ENCODE measurements around the gene OR5H1.
"Not testable (repeated sequence)": the region's sequence is repeated elsewhere in the genome, so short reads cannot be mapped to it uniquely, and the experiment has no call there.

OR5H1 gene

GRCh38 chr3:98114264-98114663 is 16.3 kb upstream of the OR5H1 start:
- ChIA-PET CTCF (no interaction called here), POLR2A (no interaction called here)
- no peak overlapping the region for H3K4me3 ChIP-seq (ENCODE audit: control insufficient read depth in 1 of 7, extremely low read depth in 1 of 7, insufficient read depth in 4 of 7, low read depth in 2 of 7, low read length in 6 of 7)
- WGBS (ENCODE audit: insufficient coverage), result 100% methylated on average over 3 of the region's 3 CpGs
- H3K4me1 ChIP-seq (ENCODE audit: control extremely low read depth in 1 of 4, control insufficient read depth in 4 of 4, insufficient read depth in 4 of 4, low read length in 3 of 4), result no peaks in the 10 kb centered on the region
- peaks cover 0 to 42% (median 6%) of the 10 kb centered on the region in 5 experiments for H3K9me3 ChIP-seq (ENCODE audit: control extremely low read depth in 1 of 5, control insufficient read depth in 4 of 5, insufficient read depth in 2 of 5, low read depth in 1 of 5, low read length in 4 of 5)
- H3K27me3 ChIP-seq (replicated peaks in 2 of 5; ENCODE audit: control insufficient read depth in 4 of 5, insufficient read depth in 5 of 5, low read length in 4 of 5), result no peaks in the 10 kb centered on the region
- no peak overlapping the region for H3K27ac ChIP-seq (ENCODE audit: insufficient read depth in 1 of 2, low read depth in 1 of 2, low read length in 2 of 2, poor library complexity in 1 of 2, severe bottlenecking in 2 of 2)
- H3K36me3 ChIP-seq (ENCODE audit: control insufficient read depth in 4 of 4, insufficient read depth in 4 of 4, low read length in 3 of 4), result no peaks in the 10 kb centered on the region
- no peak for DNase-seq

GRCh38 chr3:98115717-98116116 is 14.8 kb upstream of the OR5H1 start:
- H3K4me1 ChIP-seq (ENCODE audit: control extremely low read depth in 1 of 4, control insufficient read depth in 4 of 4, insufficient read depth in 4 of 4, low read length in 3 of 4), result no peaks in the 10 kb centered on the region
- no peaks in the 10 kb centered on the region for H3K36me3 ChIP-seq (ENCODE audit: control insufficient read depth in 4 of 4, insufficient read depth in 4 of 4, low read length in 3 of 4)
- WGBS (ENCODE audit: insufficient coverage), result no CpG with 5 or more reads among the region's 1 CpG
- H3K27ac ChIP-seq (ENCODE audit: insufficient read depth in 1 of 2, low read depth in 1 of 2, low read length in 2 of 2, poor library complexity in 1 of 2, severe bottlenecking in 2 of 2), result no peak overlapping the region
- DNase-seq, result no peak
- POLR2A ChIA-PET, result no interaction called here
- H3K27me3 ChIP-seq (replicated peaks in 2 of 5; ENCODE audit: control insufficient read depth in 4 of 5, insufficient read depth in 5 of 5, low read length in 4 of 5), result no peaks in the 10 kb centered on the region
- peaks cover 0 to 31% (median 3%) of the 10 kb centered on the region in 5 experiments for H3K9me3 ChIP-seq (ENCODE audit: control extremely low read depth in 1 of 5, control insufficient read depth in 4 of 5, insufficient read depth in 2 of 5, low read depth in 1 of 5, low read length in 4 of 5)
- CTCF ChIA-PET, result no interaction called here
- H3K4me3 ChIP-seq (ENCODE audit: control insufficient read depth in 1 of 7, extremely low read depth in 1 of 7, insufficient read depth in 4 of 7, low read depth in 2 of 7, low read length in 6 of 7), result no peak overlapping the region

DNA sequence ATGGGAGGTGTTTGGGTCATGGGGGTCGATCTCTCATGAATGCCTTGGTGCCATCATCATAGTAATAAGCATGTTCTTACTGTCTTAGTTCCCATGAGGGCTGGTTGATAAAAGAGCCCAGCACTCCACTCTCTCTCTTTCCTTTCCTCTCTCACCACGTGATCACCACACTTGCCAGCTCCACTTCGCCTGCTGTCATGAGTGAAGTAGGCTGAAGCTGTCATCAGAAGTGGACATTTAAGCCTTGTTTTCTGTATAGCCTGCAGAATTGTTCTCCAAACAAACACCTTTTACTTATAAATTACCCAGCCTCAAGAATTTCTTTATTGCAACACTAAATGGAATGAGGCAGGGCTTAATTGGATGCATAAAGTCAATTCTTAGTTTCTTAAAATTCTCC is 6.1 kb downstream of the OR5H1 start:
- no peaks in the 10 kb centered on the region for H3K36me3 ChIP-seq (ENCODE audit: control insufficient read depth in 4 of 4, insufficient read depth in 4 of 4, low read length in 3 of 4)
- H3K9me3 ChIP-seq (ENCODE audit: control extremely low read depth in 1 of 5, control insufficient read depth in 4 of 5, insufficient read depth in 2 of 5, low read depth in 1 of 5, low read length in 4 of 5), result no peaks in the 10 kb centered on the region
- CTCF ChIA-PET, result no interaction called here
- H3K27me3 ChIP-seq (replicated peaks in 2 of 5; ENCODE audit: control insufficient read depth in 4 of 5, insufficient read depth in 5 of 5, low read length in 4 of 5), result no peaks in the 10 kb centered on the region
- no peaks in the 10 kb centered on the region for H3K4me1 ChIP-seq (ENCODE audit: control extremely low read depth in 1 of 4, control insufficient read depth in 4 of 4, insufficient read depth in 4 of 4, low read length in 3 of 4)
- WGBS (ENCODE audit: insufficient coverage), result 89% methylated on average over 3 of the region's 3 CpGs
- no peak for DNase-seq
- no peak overlapping the region for H3K27ac ChIP-seq (ENCODE audit: insufficient read depth in 1 of 2, low read depth in 1 of 2, low read length in 2 of 2, poor library complexity in 1 of 2, severe bottlenecking in 2 of 2)
- H3K4me3 ChIP-seq (ENCODE audit: control insufficient read depth in 1 of 7, extremely low read depth in 1 of 7, insufficient read depth in 4 of 7, low read depth in 2 of 7, low read length in 6 of 7), result no peak overlapping the region
- POLR2A ChIA-PET, result no interaction called here

GRCh38 chr3:98137826-98138557 is 7.5 kb downstream of the OR5H1 start:
- H3K27me3 ChIP-seq (replicated peaks in 2 of 5; ENCODE audit: control insufficient read depth in 4 of 5, insufficient read depth in 5 of 5, low read length in 4 of 5); H3K27ac ChIP-seq (ENCODE audit: insufficient read depth in 1 of 2, low read depth in 1 of 2, low read length in 2 of 2, poor library complexity in 1 of 2, severe bottlenecking in 2 of 2); POLR2A ChIA-PET; H3K4me3 ChIP-seq (ENCODE audit: control insufficient read depth in 1 of 7, extremely low read depth in 1 of 7, insufficient read depth in 4 of 7, low read depth in 2 of 7, low read length in 6 of 7); H3K9me3 ChIP-seq (ENCODE audit: control extremely low read depth in 1 of 5, control insufficient read depth in 4 of 5, insufficient read depth in 2 of 5, low read depth in 1 of 5, low read length in 4 of 5); H3K36me3 ChIP-seq (ENCODE audit: control insufficient read depth in 4 of 4, insufficient read depth in 4 of 4, low read length in 3 of 4); DNase-seq; H3K4me1 ChIP-seq (ENCODE audit: control extremely low read depth in 1 of 4, control insufficient read depth in 4 of 4, insufficient read depth in 4 of 4, low read length in 3 of 4); CTCF ChIA-PET: not testable (repeated sequence)
- 100% methylated on average over 7 of the region's 23 CpGs for WGBS (ENCODE audit: insufficient coverage)

DNA sequence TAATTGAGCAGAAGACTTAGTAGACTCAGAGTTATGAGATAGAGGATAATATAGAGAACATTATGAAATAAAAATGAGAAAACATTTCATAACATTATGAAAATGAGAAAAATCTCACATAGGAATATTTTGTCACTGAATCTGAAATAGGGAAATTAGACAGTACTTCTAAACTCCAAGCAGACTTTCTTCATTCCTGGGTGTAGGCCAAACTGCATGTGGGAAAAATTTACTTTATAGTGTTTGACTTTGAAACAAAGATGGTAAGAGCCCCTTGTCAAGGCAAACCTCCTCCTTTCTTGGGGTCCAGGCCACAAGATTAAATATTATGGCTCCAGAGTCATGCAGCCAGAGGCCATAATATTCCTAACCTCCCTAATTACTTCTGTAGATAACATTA is 10.0 kb downstream of the OR5H1 start:
- CTCF ChIA-PET, result no interaction called here
- POLR2A ChIA-PET, result no interaction called here

DNA sequence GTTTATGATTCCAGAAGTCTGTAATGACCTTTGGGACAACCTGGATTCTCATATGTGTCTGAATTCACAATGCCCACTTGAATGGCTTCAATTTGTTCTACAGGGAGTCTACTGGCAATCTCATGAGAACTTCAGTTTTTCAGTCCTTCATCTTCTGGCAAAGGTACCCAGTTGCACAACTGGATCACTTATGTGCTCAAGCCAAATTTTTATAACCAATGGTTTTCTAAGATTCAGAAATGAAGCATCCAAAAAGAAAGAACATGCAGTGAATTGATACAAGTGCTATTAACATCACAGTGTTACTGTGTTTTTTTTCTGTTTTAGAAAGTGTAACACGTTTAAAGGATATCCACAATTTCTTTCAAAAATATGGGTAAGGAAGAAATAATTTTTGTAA is 16.7 kb downstream of the OR5H1 start, which contains the start of gene OR5H14:
OR5H14 (plus strand) TSS at position 301 of the 400 bp plus-strand sequence. CDS start 1,907 bp downstream, outside the sequence.
- Histone ChIP-seq H3K36me3 (ENCODE audit: control insufficient read depth in 4 of 4, insufficient read depth in 4 of 4, low read length in 3 of 4) (no peaks in the 10 kb centered on the region), H3K4me1 (ENCODE audit: control extremely low read depth in 1 of 4, control insufficient read depth in 4 of 4, insufficient read depth in 4 of 4, low read length in 3 of 4) (no peaks in the 10 kb centered on the region), H3K4me3 (ENCODE audit: control insufficient read depth in 1 of 7, extremely low read depth in 1 of 7, insufficient read depth in 4 of 7, low read depth in 2 of 7, low read length in 6 of 7) (no peak within 1 kb of the TSS), H3K9me3 (ENCODE audit: control extremely low read depth in 1 of 5, control insufficient read depth in 4 of 5, insufficient read depth in 2 of 5, low read depth in 1 of 5, low read length in 4 of 5) (no peaks in the 10 kb centered on the region), H3K27ac (ENCODE audit: insufficient read depth in 1 of 2, low read depth in 1 of 2, low read length in 2 of 2, poor library complexity in 1 of 2, severe bottlenecking in 2 of 2) (no peak within 1 kb of the TSS), H3K27me3 (replicated peaks in 2 of 5; ENCODE audit: control insufficient read depth in 4 of 5, insufficient read depth in 5 of 5, low read length in 4 of 5) (no peaks in the 10 kb centered on the region)
- no peak for DNase-seq
- ChIA-PET CTCF (no interaction called here), POLR2A (no interaction called here)
- WGBS (ENCODE audit: insufficient coverage), result no CpG with 5 or more reads among the region's 1 CpG

More for the DNA sequence above, 10.0 kb downstream of the OR5H1 start:
- DNase-seq, result no peak
- Histone ChIP-seq H3K36me3 (ENCODE audit: control insufficient read depth in 4 of 4, insufficient read depth in 4 of 4, low read length in 3 of 4) (no peaks in the 10 kb centered on the region), H3K4me1 (ENCODE audit: control extremely low read depth in 1 of 4, control insufficient read depth in 4 of 4, insufficient read depth in 4 of 4, low read length in 3 of 4) (no peaks in the 10 kb centered on the region), H3K4me3 (ENCODE audit: control insufficient read depth in 1 of 7, extremely low read depth in 1 of 7, insufficient read depth in 4 of 7, low read depth in 2 of 7, low read length in 6 of 7) (no peak overlapping the region), H3K9me3 (ENCODE audit: control extremely low read depth in 1 of 5, control insufficient read depth in 4 of 5, insufficient read depth in 2 of 5, low read depth in 1 of 5, low read length in 4 of 5) (no peaks in the 10 kb centered on the region), H3K27me3 (replicated peaks in 2 of 5; ENCODE audit: control insufficient read depth in 4 of 5, insufficient read depth in 5 of 5, low read length in 4 of 5) (no peaks in the 10 kb centered on the region), H3K27ac (ENCODE audit: insufficient read depth in 1 of 2, low read depth in 1 of 2, low read length in 2 of 2, poor library complexity in 1 of 2, severe bottlenecking in 2 of 2) (no peak overlapping the region)

- POLR2A ChIA-PET, result no interaction called here
- no peak for DNase-seq
- Histone ChIP-seq H3K4me3 (ENCODE audit: control insufficient read depth in 1 of 7, extremely low read depth in 1 of 7, insufficient read depth in 4 of 7, low read depth in 2 of 7, low read length in 6 of 7) (no peak overlapping the region), H3K36me3 (ENCODE audit: control insufficient read depth in 4 of 4, insufficient read depth in 4 of 4, low read length in 3 of 4) (no peaks in the 10 kb centered on the region), H3K27me3 (replicated peaks in 2 of 5; ENCODE audit: control insufficient read depth in 4 of 5, insufficient read depth in 5 of 5, low read length in 4 of 5) (no peaks in the 10 kb centered on the region), H3K9me3 (ENCODE audit: control extremely low read depth in 1 of 5, control insufficient read depth in 4 of 5, insufficient read depth in 2 of 5, low read depth in 1 of 5, low read length in 4 of 5) (no peaks in the 10 kb centered on the region), H3K27ac (ENCODE audit: insufficient read depth in 1 of 2, low read depth in 1 of 2, low read length in 2 of 2, poor library complexity in 1 of 2, severe bottlenecking in 2 of 2) (no peak overlapping the region), H3K4me1 (ENCODE audit: control extremely low read depth in 1 of 4, control insufficient read depth in 4 of 4, insufficient read depth in 4 of 4, low read length in 3 of 4) (no peaks in the 10 kb centered on the region)
- WGBS (ENCODE audit: insufficient coverage), result no CpG with 5 or more reads among the region's 3 CpGs
- CTCF ChIA-PET, result no interaction called here
These were observed 18.2 kb downstream of the OR5H1 start for GRCh38 chr3:98148751-98149150.

Measured in common myeloid progenitor, CD34-positive (primary cell).